Activated CD4-positive, CD25-positive, alpha-beta regulatory T cell treated with anti-CD3 and anti-CD28 coated beads, Interleukin-2, amount 50 U/mL, for 72 hours (primary cell): Measurements from ENCODE around the gene PRSS22.
A peak's percentile ranks its signal among the peaks of the same experiment; 100 is the strongest.
"Not testable (repeated sequence)": the region's sequence is repeated elsewhere in the genome, so short reads cannot be mapped to it uniquely, and the experiment has no call there.

Experiments used
- DNase-seq: peaks from one replicate; pipeline ENCODE4 v3.0.0; 2021

PRSS22 gene

GRCh38 chr16:2857451-2858244, at the start of gene PRSS22:
Gene PRSS22 (minus strand): TSS chr16:2858170. CDS start chr16:2858104, 66 bp downstream.
- no peak for DNase-seq

- not testable (repeated sequence) for DNase-seq
Observed at GRCh38 chr16:2907084-2907753, 49.2 kb upstream of the PRSS22 start.

GRCh38 chr16:2905988-2906387, 48.0 kb upstream of the PRSS22 start:
- DNase-seq = no peak

GRCh38 chr16:2905241-2905987, 47.4 kb upstream of the PRSS22 start:
- peak; percentile 99 for DNase-seq

- DNase-seq = no peak
Observed at GRCh38 chr16:2904922-2905240, 46.9 kb upstream of the PRSS22 start.

- DNase-seq = peak; percentile 82
Observed at GRCh38 chr16:2904100-2904921, 46.3 kb upstream of the PRSS22 start.

GRCh38 chr16:2902337-2903130, 44.6 kb upstream of the PRSS22 start:
- DNase-seq = no peak

- no peak for DNase-seq
Observed at GRCh38 chr16:2900526-2901075, 42.6 kb upstream of the PRSS22 start.

GRCh38 chr16:2899564-2900072, 41.6 kb upstream of the PRSS22 start:
- DNase-seq = no peak

- DNase-seq = no peak
Observed at GRCh38 chr16:2898831-2899563, 41.0 kb upstream of the PRSS22 start.

- DNase-seq = no peak
Observed at GRCh38 chr16:2897110-2897509, 39.1 kb upstream of the PRSS22 start.

GRCh38 chr16:2896480-2897010, 38.6 kb upstream of the PRSS22 start:
- DNase-seq = no peak

- DNase-seq = no peak
Observed at GRCh38 chr16:2895813-2896212, 37.8 kb upstream of the PRSS22 start.

GRCh38 chr16:2894231-2894630, 36.3 kb upstream of the PRSS22 start:
- DNase-seq = no peak

- DNase-seq = no peak
Observed at GRCh38 chr16:2884041-2884451, 26.1 kb upstream of the PRSS22 start.

GRCh38 chr16:2883458-2883908, 25.5 kb upstream of the PRSS22 start:
- DNase-seq = no peak

GRCh38 chr16:2882650-2883457, 24.9 kb upstream of the PRSS22 start, which contains the start of gene FLYWCH2:
Gene FLYWCH2 (plus strand): TSS chr16:2883215. CDS start chr16:2896450, 13,235 bp downstream.
- peak; percentile 100 for DNase-seq

- no peak for DNase-seq
Observed at GRCh38 chr16:2881783-2882649, 24.0 kb upstream of the PRSS22 start.
